CD4-positive, CD25-positive, alpha-beta regulatory T cell (primary cell): ENCODE results near the gene FABP1. TPM values are rescaled to one million over a fixed set of nuclear protein-coding genes. Genes with fewer than 3 reads are reported as not detected.

Experiments used
- ATAC-seq, 2 donors: fragments of 150-1000 bp; cut with Tn5 transposase; one replicate each; pipeline ENCODE4 v1.10.0; 2021; ENCODE audit warnings: low read depth in 2 of 2, moderate number of reproducible peaks in 2 of 2, moderate library complexity in 1 of 2
- DNase-seq, 3 donors: peaks; one replicate each; pipeline versions ENCODE4 v3.0.0 to v3.0.0-alpha.2; 2012 to 2022; ENCODE audit warnings: mixed read lengths in 1 of 3
- H3K27ac ChIP-seq: one replicate; pipeline ENCODE4 v1.7.0; 2013; ENCODE audit warnings: mild to moderate bottlenecking, low read length; ENCODE audit not compliant: insufficient read depth, poor library complexity, severe bottlenecking
- H3K27me3 ChIP-seq: one replicate; pipeline ENCODE4 v1.7.0; 2013; ENCODE audit warnings: low read length; ENCODE audit not compliant: control insufficient read depth, insufficient read depth
- H3K36me3 ChIP-seq: one replicate; pipeline ENCODE4 v1.7.0; 2013; ENCODE audit warnings: mild to moderate bottlenecking, low read length, moderate library complexity; ENCODE audit not compliant: control insufficient read depth, insufficient read depth
- H3K4me1 ChIP-seq: 2 replicates; pipeline ENCODE4 v1.7.0; 2013; ENCODE audit warnings: mild to moderate bottlenecking, low read length; ENCODE audit not compliant: insufficient read depth, control insufficient read depth, poor library complexity, severe bottlenecking
- H3K4me3 ChIP-seq: one replicate; pipeline ENCODE4 v1.7.0; 2013; ENCODE audit warnings: low read depth, mild to moderate bottlenecking, low read length, moderate library complexity
- H3K9me3 ChIP-seq, 2 experiments: 1 replicate in 1 of 2; 2 replicates in 1 of 2; pipeline ENCODE4 v1.7.0; 2013; ENCODE audit warnings: low read length in 2 of 2, mild to moderate bottlenecking in 1 of 2, moderate library complexity in 1 of 2; ENCODE audit not compliant: control insufficient read depth in 2 of 2
- H3K27ac Mint-ChIP-seq, 3 donors: one replicate each; pipeline ENCODE4 v1.8.0; 2020 to 2022; ENCODE audit warnings: mild to moderate bottlenecking in 3 of 3, mixed read lengths in 3 of 3, moderate library complexity in 2 of 3
- H3K27me3 Mint-ChIP-seq: one replicate; pipeline ENCODE4 v1.8.0; 2022; ENCODE audit warnings: mild to moderate bottlenecking, mixed read lengths
- H3K36me3 Mint-ChIP-seq: one replicate; pipeline ENCODE4 v1.8.0; 2020; ENCODE audit warnings: mixed read lengths
- H3K4me1 Mint-ChIP-seq, 4 donors: one replicate each; pipeline ENCODE4 v1.8.0; 2020 to 2022; ENCODE audit warnings: mixed read lengths in 4 of 4, mild to moderate bottlenecking in 1 of 4
- H3K4me3 Mint-ChIP-seq, 4 donors: one replicate each; pipeline ENCODE4 v1.8.0; 2020 to 2022; ENCODE audit warnings: mild to moderate bottlenecking in 4 of 4, mixed read lengths in 4 of 4, moderate library complexity in 3 of 4
- H3K9me3 Mint-ChIP-seq, 7 donors: one replicate each; pipeline ENCODE4 v1.8.0; 2020 to 2022; ENCODE audit warnings: mixed read lengths in 7 of 7, mild to moderate bottlenecking in 3 of 7, moderate library complexity in 2 of 7
- polyA plus RNA-seq, 4 donors: library from polyadenylated mRNA; unstranded; fragments of 300-500 nt; fragmentation: Illumina TruSeq; gene quantifications; one replicate each; pipeline ENCODE4 v1.2.3, GENCODE V29; 2021
- total RNA-seq: library from RNA; stranded (reverse); gene quantifications from one replicate; pipeline ENCODE4 v1.2.3, GENCODE V29; 2022

Gene FABP1
- total and polyA plus RNA-seq, 5 donors from 2014 or later: not detected

DNA sequence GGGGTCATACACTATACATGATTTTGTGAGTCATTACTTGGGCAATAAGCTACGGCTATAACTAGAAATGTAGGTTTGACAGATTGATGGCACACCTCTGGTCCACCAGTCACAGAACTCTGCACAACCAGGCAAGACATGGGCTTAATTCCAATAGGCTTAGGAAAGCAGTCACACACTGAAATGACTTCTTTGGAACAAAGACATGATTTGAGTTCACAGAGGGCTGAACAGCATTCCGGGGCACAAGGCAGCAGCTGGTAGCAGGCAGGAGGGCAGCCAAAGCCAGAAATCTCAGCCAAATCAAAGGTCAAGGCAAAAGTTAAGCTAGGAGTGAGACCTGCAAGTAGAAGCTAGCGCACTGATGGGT lies 27.4 kb downstream of the FABP1 start:
- Histone ChIP-seq H3K27me3 (peaks cover 2% of the 10 kb centered on the region), H3K9me3 (no peaks in the 10 kb centered on the region), H3K36me3 (no peaks in the 10 kb centered on the region), H3K27ac (no peak overlapping the region), H3K4me3 (no peak overlapping the region), H3K4me1 (no peaks in the 10 kb centered on the region)
- DNase-seq (no peak), ATAC-seq (no peak)
- H3K27me3 Mint-ChIP-seq: peaks cover 4% of the 10 kb centered on the region
- no peaks in the 10 kb centered on the region for H3K4me1 Mint-ChIP-seq
- H3K4me3 Mint-ChIP-seq: no peak overlapping the region
- H3K36me3 Mint-ChIP-seq: no peaks in the 10 kb centered on the region
- peaks cover 0 to 2% (median 0%) of the 10 kb centered on the region in 7 donors for H3K9me3 Mint-ChIP-seq
- no peak overlapping the region for H3K27ac Mint-ChIP-seq

DNA sequence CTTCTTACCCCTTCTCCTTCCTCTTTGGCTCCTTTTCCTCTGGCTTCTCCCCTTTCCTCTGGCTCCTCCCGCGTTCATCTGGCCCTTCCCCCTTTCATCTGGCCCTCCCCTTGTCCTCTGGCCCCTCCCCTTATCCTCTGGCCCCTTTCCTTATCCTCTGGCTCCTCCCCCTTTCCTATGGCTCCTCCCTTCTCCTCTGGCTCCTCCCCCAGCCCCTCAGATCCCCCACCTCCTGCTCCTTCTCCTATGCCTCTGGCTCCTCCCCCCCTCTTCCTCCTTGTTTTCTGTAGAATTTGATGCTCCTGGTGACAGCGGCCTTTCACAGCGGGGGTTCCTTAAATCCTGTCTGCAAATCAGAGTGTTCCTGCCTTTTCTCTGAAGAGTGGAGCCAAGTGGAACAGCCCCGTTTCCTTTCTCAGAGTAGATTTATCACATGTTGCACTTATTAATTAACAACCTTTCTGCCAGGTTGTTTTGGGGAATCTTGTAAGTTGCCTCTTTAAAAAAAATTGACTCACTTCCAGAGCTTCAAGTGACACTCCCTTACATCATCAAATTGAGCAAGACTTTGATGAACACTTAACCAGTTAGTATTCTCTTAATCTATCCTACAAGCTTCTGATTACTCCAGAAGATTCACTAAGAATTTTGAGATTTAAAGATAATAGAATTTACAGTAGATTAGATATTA lies 27.9 kb downstream of the FABP1 start:
- H3K4me1 Mint-ChIP-seq: no peaks in the 10 kb centered on the region
- peaks cover 0 to 2% (median 0%) of the 10 kb centered on the region in 7 donors for H3K9me3 Mint-ChIP-seq
- Histone ChIP-seq H3K27ac (no peak overlapping the region), H3K9me3 (no peaks in the 10 kb centered on the region), H3K4me3 (no peak overlapping the region), H3K36me3 (no peaks in the 10 kb centered on the region), H3K27me3 (peaks cover 2% of the 10 kb centered on the region), H3K4me1 (no peaks in the 10 kb centered on the region)
- DNase-seq: no peak
- H3K36me3 Mint-ChIP-seq: no peaks in the 10 kb centered on the region
- H3K27ac Mint-ChIP-seq: no peak overlapping the region
- H3K27me3 Mint-ChIP-seq: peaks cover 4% of the 10 kb centered on the region
- ATAC-seq: no peak
- no peak overlapping the region for H3K4me3 Mint-ChIP-seq

- no peaks in the 10 kb centered on the region for H3K36me3 Mint-ChIP-seq
- H3K9me3 Mint-ChIP-seq: peaks cover 0 to 2% (median 0%) of the 10 kb centered on the region in 7 donors
- peaks cover 4% of the 10 kb centered on the region for H3K27me3 Mint-ChIP-seq
- H3K4me1 Mint-ChIP-seq: no peaks in the 10 kb centered on the region
- DNase-seq (no peak), ATAC-seq (no peak)
- H3K9me3 ChIP-seq: no peaks in the 10 kb centered on the region
- no peak overlapping the region for H3K27ac Mint-ChIP-seq
- H3K4me1 ChIP-seq: no peaks in the 10 kb centered on the region
- H3K27ac ChIP-seq: no peak overlapping the region
- peaks cover 2% of the 10 kb centered on the region for H3K27me3 ChIP-seq
- H3K4me3 ChIP-seq: no peak overlapping the region
- H3K4me3 Mint-ChIP-seq: no peak overlapping the region
- no peaks in the 10 kb centered on the region for H3K36me3 ChIP-seq
Measured at GRCh38 chr2:88098558-88098900, 29.3 kb downstream of the FABP1 start.

DNA sequence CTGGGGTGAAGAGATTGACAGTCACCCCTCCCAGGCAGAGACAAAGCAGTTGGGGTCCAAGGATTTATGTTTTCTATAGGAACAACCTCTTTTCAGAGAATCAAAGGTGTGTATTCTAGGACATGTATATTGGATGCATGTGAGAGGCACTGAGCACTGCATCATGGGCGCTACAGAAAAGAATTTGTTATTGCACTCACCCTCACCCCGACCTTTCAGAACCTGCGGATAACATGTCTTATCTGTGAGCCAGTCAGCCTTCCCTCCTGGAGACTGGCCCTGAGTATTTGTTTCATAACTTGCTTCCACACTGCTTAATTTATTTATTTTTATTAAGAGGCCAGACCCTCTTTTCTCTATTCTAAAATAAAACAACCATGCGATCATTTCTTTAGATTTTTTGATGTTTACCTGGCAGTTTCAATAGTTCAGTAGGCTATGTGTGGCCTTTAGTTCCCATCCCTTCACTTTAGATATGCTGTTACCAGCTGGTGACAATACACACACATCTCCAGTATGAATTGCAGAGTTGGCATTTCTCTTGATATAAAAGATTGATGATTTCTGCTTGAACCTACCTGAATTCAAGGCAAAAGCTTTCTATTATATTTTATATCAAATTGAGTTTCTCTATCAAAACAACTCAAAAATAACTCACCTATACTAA lies 29.8 kb downstream of the FABP1 start:
- Mint-ChIP-seq H3K36me3 (no peaks in the 10 kb centered on the region), H3K27me3 (peaks cover 4% of the 10 kb centered on the region), H3K4me3 (no peak overlapping the region), H3K9me3 (peaks cover 0 to 2% (median 0%) of the 10 kb centered on the region in 7 donors), H3K4me1 (no peaks in the 10 kb centered on the region), H3K27ac (no peak overlapping the region)
- ATAC-seq: no peak
- Histone ChIP-seq H3K27ac (no peak overlapping the region), H3K4me1 (no peaks in the 10 kb centered on the region), H3K27me3 (peaks cover 2% of the 10 kb centered on the region), H3K36me3 (no peaks in the 10 kb centered on the region), H3K4me3 (no peak overlapping the region), H3K9me3 (no peaks in the 10 kb centered on the region)
- no peak for DNase-seq

- no peak overlapping the region for H3K27ac Mint-ChIP-seq
- no peaks in the 10 kb centered on the region for H3K4me1 Mint-ChIP-seq
- Histone ChIP-seq H3K36me3 (no peaks in the 10 kb centered on the region), H3K27ac (no peak overlapping the region), H3K9me3 (no peaks in the 10 kb centered on the region), H3K4me3 (no peak overlapping the region), H3K27me3 (peaks cover 2% of the 10 kb centered on the region), H3K4me1 (no peaks in the 10 kb centered on the region)
- ATAC-seq (no peak), DNase-seq (no peak)
- H3K36me3 Mint-ChIP-seq: no peaks in the 10 kb centered on the region
- no peaks in the 10 kb centered on the region for H3K9me3 Mint-ChIP-seq
- peaks cover 4% of the 10 kb centered on the region for H3K27me3 Mint-ChIP-seq
- no peak overlapping the region for H3K4me3 Mint-ChIP-seq
Measured at GRCh38 chr2:88097192-88097591, 30.7 kb downstream of the FABP1 start.

GRCh38 chr2:88096708-88097107 lies 31.2 kb downstream of the FABP1 start:
- Histone ChIP-seq H3K27ac (no peak overlapping the region), H3K9me3 (no peaks in the 10 kb centered on the region), H3K4me1 (no peaks in the 10 kb centered on the region), H3K36me3 (no peaks in the 10 kb centered on the region), H3K4me3 (no peak overlapping the region), H3K27me3 (peaks cover 2% of the 10 kb centered on the region)
- Mint-ChIP-seq H3K36me3 (no peaks in the 10 kb centered on the region), H3K9me3 (no peaks in the 10 kb centered on the region), H3K27me3 (peaks cover 4% of the 10 kb centered on the region), H3K27ac (no peak overlapping the region), H3K4me3 (no peak overlapping the region), H3K4me1 (no peaks in the 10 kb centered on the region)
- ATAC-seq (no peak), DNase-seq (no peak)

DNA sequence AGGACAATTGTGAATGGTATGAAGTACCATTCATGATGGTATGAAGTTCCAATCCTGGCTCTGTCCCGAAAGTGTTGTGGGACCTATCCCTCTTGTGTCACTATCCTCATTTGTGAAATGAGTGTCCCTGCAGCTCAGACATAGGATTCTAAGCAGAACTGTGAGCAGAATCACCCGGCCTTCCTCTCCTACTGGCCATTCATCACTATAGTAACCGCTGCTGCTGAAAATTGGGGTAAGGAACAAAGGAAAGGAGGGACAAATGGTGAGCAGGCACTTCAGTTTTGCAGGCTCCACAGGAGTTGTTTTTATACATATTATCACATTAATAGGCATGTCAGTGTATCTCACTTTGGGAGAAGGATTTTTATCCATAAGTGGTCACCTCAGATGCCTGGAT lies 32.8 kb downstream of the FABP1 start:
- Mint-ChIP-seq H3K27me3 (peaks cover 4% of the 10 kb centered on the region), H3K4me3 (no peak overlapping the region), H3K36me3 (no peaks in the 10 kb centered on the region), H3K27ac (no peak overlapping the region), H3K4me1 (peaks cover 0 to 14% (median 6%) of the 10 kb centered on the region in 4 donors), H3K9me3 (no peaks in the 10 kb centered on the region)
- H3K4me1 ChIP-seq: no peaks in the 10 kb centered on the region
- ATAC-seq (no peak), DNase-seq (no peak)
- no peaks in the 10 kb centered on the region for H3K36me3 ChIP-seq
- peaks cover 2% of the 10 kb centered on the region for H3K27me3 ChIP-seq
- H3K9me3 ChIP-seq: no peaks in the 10 kb centered on the region
- H3K27ac ChIP-seq: no peak overlapping the region
- no peak overlapping the region for H3K4me3 ChIP-seq

- no peak for ATAC-seq
- peaks cover 4% of the 10 kb centered on the region for H3K27me3 Mint-ChIP-seq
- Histone ChIP-seq H3K27ac (no peak overlapping the region), H3K36me3 (no peaks in the 10 kb centered on the region), H3K27me3 (peaks cover 2% of the 10 kb centered on the region), H3K4me3 (no peak overlapping the region), H3K4me1 (no peaks in the 10 kb centered on the region), H3K9me3 (no peaks in the 10 kb centered on the region)
- H3K9me3 Mint-ChIP-seq: no peaks in the 10 kb centered on the region
- no peak overlapping the region for H3K27ac Mint-ChIP-seq
- H3K4me1 Mint-ChIP-seq: peaks cover 0 to 18% (median 9%) of the 10 kb centered on the region in 4 donors
- no peaks in the 10 kb centered on the region for H3K36me3 Mint-ChIP-seq
- H3K4me3 Mint-ChIP-seq: no peak overlapping the region
- DNase-seq: no peak
Measured at GRCh38 chr2:88092773-88093172, 35.1 kb downstream of the FABP1 start.
